Neuronal stem cell (in vitro differentiated cells): Measurements from ENCODE around the gene AMPD3.

ENCODE experiments used
- DNase-seq: peaks from one replicate; pipeline ENCODE4 v3.0.0-alpha.2; 2013; ENCODE audit warnings: low spot score
- H2AFZ ChIP-seq: one replicate; pipeline ENCODE4 v1.6.1; 2013; ENCODE audit warnings: mild to moderate bottlenecking, low read length, inconsistent platforms
- H2AK5ac ChIP-seq: 2 replicates; pipeline ENCODE4 v1.6.1; 2013; ENCODE audit warnings: low read depth, mild to moderate bottlenecking, inconsistent platforms, low read length, moderate library complexity, mixed read lengths
- H2BK120ac ChIP-seq: 2 replicates; pipeline ENCODE4 v1.6.1; 2013; ENCODE audit warnings: low read depth, mild to moderate bottlenecking, inconsistent platforms, low read length, moderate library complexity, mixed read lengths
- H2BK12ac ChIP-seq: one replicate; pipeline ENCODE4 v1.6.1; 2013; ENCODE audit warnings: low read length, inconsistent platforms
- H2BK15ac ChIP-seq: 2 replicates; pipeline ENCODE4 v1.6.1; 2013; ENCODE audit warnings: mild to moderate bottlenecking, low read length, inconsistent platforms, mixed read lengths
- H2BK5ac ChIP-seq: one replicate; pipeline ENCODE4 v1.6.1; 2013; ENCODE audit warnings: inconsistent platforms, mild to moderate bottlenecking, low read length, moderate library complexity
- H3K14ac ChIP-seq: one replicate; pipeline ENCODE4 v1.6.1; 2013; ENCODE audit warnings: low read length, inconsistent platforms
- H3K18ac ChIP-seq: 2 replicates; pipeline ENCODE4 v1.6.1; 2013; ENCODE audit warnings: low read length, inconsistent platforms
- H3K23ac ChIP-seq: 2 replicates; pipeline ENCODE4 v1.6.1; 2013; ENCODE audit warnings: low read depth, mild to moderate bottlenecking, mixed read lengths, low read length, inconsistent platforms; ENCODE audit not compliant: poor library complexity
- H3K27ac ChIP-seq: replicated peaks from 3 replicates; pipeline ENCODE4 v1.5.1; 2013; ENCODE audit warnings: low read length, inconsistent platforms
- H3K27me3 ChIP-seq, 3 experiments: 2 replicates each; pipeline ENCODE4 v1.6.1; 2013; ENCODE audit warnings: low read length in 3 of 3, mild to moderate bottlenecking in 2 of 3, inconsistent platforms in 1 of 3, low read depth in 1 of 3, mixed read lengths in 1 of 3, moderate library complexity in 1 of 3; ENCODE audit not compliant: control insufficient read depth in 3 of 3, insufficient read depth in 3 of 3
- H3K36me3 ChIP-seq, 2 donors: replicated peaks in 1 of 2; 2 replicates each; pipeline ENCODE4 v1.6.1; 2013; ENCODE audit warnings: low read length in 2 of 2; ENCODE audit not compliant: control insufficient read depth in 2 of 2, insufficient read depth in 2 of 2
- H3K4ac ChIP-seq: 2 replicates; pipeline ENCODE4 v1.6.1; 2013; ENCODE audit warnings: inconsistent platforms, mild to moderate bottlenecking, low read length, moderate library complexity
- H3K4me1 ChIP-seq, 2 donors: 1 replicate in 1 of 2; 2 replicates in 1 of 2; pipeline ENCODE4 v1.6.1; 2013; ENCODE audit warnings: low read length in 2 of 2, low read depth in 1 of 2; ENCODE audit not compliant: control insufficient read depth in 2 of 2, insufficient read depth in 1 of 2
- H3K4me2 ChIP-seq: one replicate; pipeline ENCODE4 v1.6.1; 2013; ENCODE audit warnings: mild to moderate bottlenecking, low read length, inconsistent platforms; ENCODE audit not compliant: insufficient read depth, poor library complexity, severe bottlenecking
- H3K4me3 ChIP-seq, 2 donors: 2 replicates each; pipeline ENCODE4 v1.5.1; 2013; ENCODE audit warnings: low read length in 2 of 2, mild to moderate bottlenecking in 2 of 2, inconsistent platforms in 1 of 2, moderate library complexity in 1 of 2
- H3K79me1 ChIP-seq: one replicate; pipeline ENCODE4 v1.6.1; 2013; ENCODE audit warnings: low read depth, mild to moderate bottlenecking, inconsistent platforms, low read length, moderate library complexity
- H3K9ac ChIP-seq: one replicate; pipeline ENCODE4 v1.6.1; 2013; ENCODE audit warnings: mild to moderate bottlenecking, low read depth, low read length, inconsistent platforms; ENCODE audit not compliant: poor library complexity
- H3K9me3 ChIP-seq, 2 donors: replicated peaks in 1 of 2; 2 replicates each; pipeline versions ENCODE3 to v1.6.1; 2013; ENCODE audit warnings: low read length in 2 of 2, mild to moderate bottlenecking in 2 of 2, inconsistent platforms in 1 of 2, low read depth in 1 of 2, mixed read lengths in 1 of 2, moderate library complexity in 1 of 2; ENCODE audit not compliant: control insufficient read depth in 2 of 2, insufficient read depth in 1 of 2
- H4K8ac ChIP-seq: one replicate; pipeline ENCODE4 v1.6.1; 2013; ENCODE audit warnings: low read depth, mild to moderate bottlenecking, inconsistent platforms, low read length, moderate library complexity
- H4K91ac ChIP-seq: one replicate; pipeline ENCODE4 v1.6.1; 2013; ENCODE audit warnings: low read length, low read depth, mild to moderate bottlenecking, inconsistent platforms; ENCODE audit not compliant: poor library complexity
- WGBS, 2 donors: extraction: QIAGEN DNeasy Blood & Tissue Kit; methylation state at CpG; one replicate each; pipeline ENCODE4 v1.1.7; 2013; ENCODE audit warnings: missing lambda C conversion rate in 2 of 2, mixed read lengths in 1 of 2; ENCODE audit not compliant: insufficient read length in 2 of 2, insufficient replicate concordance in 1 of 2; ENCODE audit errors: extremely low coverage in 2 of 2; 5-methylcytosine and 5-hydroxymethylcytosine counted together

Gene AMPD3

DNA sequence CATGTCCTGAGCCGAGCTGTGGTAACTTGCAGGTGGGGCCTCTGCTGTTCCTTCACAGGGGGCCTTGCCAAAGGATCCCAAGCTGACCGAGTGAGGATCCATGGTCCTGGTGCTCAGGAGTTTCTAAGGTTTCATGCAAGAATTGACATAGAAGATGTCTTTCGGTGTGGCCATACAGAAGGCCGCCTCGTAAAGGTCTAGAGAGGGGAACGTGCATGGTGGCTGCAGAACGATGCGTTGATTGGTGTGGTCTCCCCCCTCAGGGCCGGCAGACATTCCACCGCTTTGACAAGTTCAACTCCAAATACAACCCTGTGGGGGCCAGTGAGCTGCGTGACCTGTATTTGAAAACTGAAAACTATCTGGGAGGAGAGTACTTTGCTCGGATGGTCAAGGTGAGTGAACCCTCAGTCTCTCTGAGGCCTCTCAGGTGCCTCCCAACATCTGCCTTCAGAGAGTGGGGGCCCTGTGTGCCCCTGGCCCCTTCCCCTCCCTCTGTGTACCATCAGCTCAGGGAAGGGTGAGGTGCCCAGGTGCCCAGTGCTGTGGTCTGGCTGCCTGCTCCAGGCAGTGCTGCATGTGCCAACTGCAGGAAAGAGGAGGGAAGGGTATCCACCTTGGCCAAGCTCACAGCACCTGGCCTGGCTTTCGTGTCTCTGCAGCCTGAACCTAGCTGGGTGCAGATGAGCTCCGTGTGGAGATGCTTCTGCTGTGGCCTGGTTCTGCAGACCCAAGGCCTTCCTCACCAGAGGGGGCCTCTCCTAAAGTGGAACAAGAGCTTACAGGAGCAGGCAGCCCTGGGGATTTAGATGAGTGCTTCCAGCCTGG lies 39.8 kb downstream of the AMPD3 start:
- Histone ChIP-seq H3K4me1 (peaks cover 8 to 13% of the 10 kb centered on the region in 2 donors), H3K4me3 (no peak overlapping the region), H2AK5ac (no peak overlapping the region), H3K9ac (no peak overlapping the region), H3K79me1 (no peaks in the 10 kb centered on the region), H2BK12ac (no peak overlapping the region), H3K27me3 (no peaks in the 10 kb centered on the region), H3K4me2 (no peak overlapping the region), H4K91ac (no peak overlapping the region), H2BK120ac (no peak overlapping the region), H2BK15ac (no peak overlapping the region), H3K23ac (peak overlapping the region; percentile 45), H4K8ac (no peak overlapping the region), H3K36me3 (no peaks in the 10 kb centered on the region), H2BK5ac (no peak overlapping the region), H2AFZ (no peak overlapping the region), H3K4ac (no peak overlapping the region), H3K14ac (peak overlapping the region; percentile 25), H3K9me3 (peaks cover 0 to 4% of the 10 kb centered on the region in 2 donors), H3K27ac (no peak overlapping the region), H3K18ac (no peak overlapping the region)
- no CpG with 5 or more reads among the region's 14 CpGs for WGBS, 2 donors
- DNase-seq, result no peak

DNA sequence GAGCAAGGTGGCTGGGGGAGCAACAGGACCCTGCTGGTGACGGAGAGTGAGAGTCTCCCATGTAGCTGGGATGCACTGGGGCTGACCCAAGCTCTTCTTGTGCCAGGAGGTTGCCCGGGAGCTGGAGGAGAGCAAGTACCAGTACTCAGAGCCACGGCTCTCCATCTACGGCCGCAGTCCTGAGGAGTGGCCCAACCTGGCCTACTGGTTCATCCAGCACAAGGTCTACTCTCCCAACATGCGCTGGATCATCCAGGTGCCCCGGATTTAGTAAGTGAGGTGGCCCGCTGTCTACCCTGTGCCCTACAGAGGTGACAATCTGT lies 40.4 kb downstream of the AMPD3 start:
- Histone ChIP-seq H3K4ac (no peak overlapping the region), H3K4me2 (no peak overlapping the region), H2AK5ac (no peak overlapping the region), H3K23ac (no peak overlapping the region), H4K8ac (no peak overlapping the region), H3K27ac (no peak overlapping the region), H3K36me3 (peaks cover 0 to 2% of the 10 kb centered on the region in 2 donors), H3K4me1 (peaks cover 10% of the 10 kb centered on the region in 2 donors), H3K9ac (no peak overlapping the region), H3K79me1 (no peaks in the 10 kb centered on the region), H2BK5ac (no peak overlapping the region), H2BK12ac (no peak overlapping the region), H2AFZ (no peak overlapping the region), H3K18ac (no peak overlapping the region), H3K27me3 (no peaks in the 10 kb centered on the region), H4K91ac (no peak overlapping the region), H3K14ac (peak overlapping the region; percentile 25), H3K4me3 (no peak overlapping the region), H3K9me3 (peaks cover 0 to 4% of the 10 kb centered on the region in 2 donors), H2BK15ac (no peak overlapping the region), H2BK120ac (no peak overlapping the region)
- WGBS, 2 donors, result no CpG with 5 or more reads among the region's 8 CpGs
- DNase-seq, result no peak

DNA sequence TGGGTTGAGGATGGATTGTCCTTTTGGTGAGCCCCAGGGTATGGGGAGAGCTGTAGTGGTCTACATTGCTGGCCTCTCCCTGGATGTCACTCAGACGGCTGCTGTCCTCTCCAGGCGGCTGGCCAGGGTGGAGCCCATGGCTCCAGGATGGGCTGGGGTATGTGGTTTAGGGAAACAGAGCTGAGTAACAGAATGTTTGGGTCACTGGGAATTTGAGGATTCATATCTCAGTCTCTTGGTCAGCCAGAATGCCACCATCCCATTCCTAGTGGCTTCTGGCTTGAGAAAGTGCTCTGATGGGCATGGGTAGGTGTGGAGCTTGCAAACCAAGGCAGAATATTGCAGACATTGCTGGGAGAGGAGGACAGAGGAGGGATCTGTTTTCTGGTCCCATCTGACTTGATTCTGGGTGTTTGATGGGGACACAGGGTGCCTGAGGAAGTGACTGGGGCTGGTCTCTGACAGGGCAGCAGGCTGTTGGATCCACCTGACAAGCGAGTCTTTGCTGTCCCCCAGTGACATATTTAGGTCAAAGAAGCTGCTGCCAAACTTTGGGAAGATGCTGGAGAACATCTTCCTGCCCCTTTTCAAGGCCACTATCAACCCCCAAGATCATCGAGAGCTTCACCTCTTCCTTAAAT lies 41.4 kb downstream of the AMPD3 start:
- H3K27me3 ChIP-seq, result no peaks in the 10 kb centered on the region
- no peak overlapping the region for H3K4me3 ChIP-seq
- H2BK12ac ChIP-seq, result no peak overlapping the region
- no peak overlapping the region for H4K91ac ChIP-seq
- no peak overlapping the region for H3K14ac ChIP-seq
- no peak overlapping the region for H2AFZ ChIP-seq
- no peak overlapping the region for H2BK120ac ChIP-seq
- no peak overlapping the region for H3K9ac ChIP-seq
- peaks cover 0 to 4% of the 10 kb centered on the region in 2 donors for H3K9me3 ChIP-seq
- peaks cover under 1 to 5% of the 10 kb centered on the region in 2 donors for H3K4me1 ChIP-seq
- H3K4me2 ChIP-seq, result no peak overlapping the region
- no peak for DNase-seq
- no peak overlapping the region for H3K18ac ChIP-seq
- H2AK5ac ChIP-seq, result no peak overlapping the region
- H2BK5ac ChIP-seq, result no peak overlapping the region
- no peak overlapping the region for H4K8ac ChIP-seq
- WGBS, 2 donors, result no CpG with 5 or more reads among the region's 4 CpGs
- H3K4ac ChIP-seq, result no peak overlapping the region
- H3K79me1 ChIP-seq, result no peaks in the 10 kb centered on the region
- peaks cover 0 to 2% of the 10 kb centered on the region in 2 donors for H3K36me3 ChIP-seq
- no peak overlapping the region for H3K23ac ChIP-seq
- no peak overlapping the region for H3K27ac ChIP-seq
- H2BK15ac ChIP-seq, result no peak overlapping the region

DNA sequence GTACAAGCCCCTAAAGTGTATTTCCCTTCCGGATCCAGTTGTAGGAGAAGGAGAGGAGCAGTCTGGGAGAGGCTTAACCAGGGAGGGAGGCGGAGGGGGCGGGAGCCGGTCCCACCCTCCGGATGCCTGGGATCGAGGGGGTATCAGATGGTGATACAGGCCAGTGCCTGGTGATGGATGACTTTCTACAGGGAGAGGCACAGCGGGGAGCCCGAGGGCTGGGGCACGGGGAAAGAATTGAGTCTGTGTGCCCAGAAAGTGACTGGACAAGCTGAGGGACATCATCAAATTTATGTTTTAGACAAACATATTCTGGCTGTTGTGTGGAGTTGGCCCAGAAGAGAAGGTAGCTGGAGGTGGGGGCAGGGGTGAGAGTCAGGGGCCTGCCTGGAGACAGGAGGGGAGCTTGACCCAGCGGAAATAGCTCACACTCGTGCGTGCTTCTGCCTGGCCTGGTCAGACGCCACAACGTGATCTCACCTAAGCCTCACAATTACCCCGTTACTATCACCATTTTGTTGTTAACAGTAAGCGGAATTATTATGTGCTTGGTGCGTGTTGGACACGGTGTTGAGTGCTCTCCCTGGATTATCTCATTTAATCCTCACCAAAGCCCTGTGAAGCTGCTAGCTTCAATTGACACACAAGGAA lies 42.4 kb downstream of the AMPD3 start:
- H3K27me3 ChIP-seq, result no peaks in the 10 kb centered on the region
- H3K18ac ChIP-seq, result no peak overlapping the region
- H4K91ac ChIP-seq, result no peak overlapping the region
- no peak overlapping the region for H3K14ac ChIP-seq
- H2BK5ac ChIP-seq, result no peak overlapping the region
- H3K27ac ChIP-seq, result no peak overlapping the region
- peak overlapping the region; percentile 35 for H2BK15ac ChIP-seq
- H4K8ac ChIP-seq, result no peak overlapping the region
- no peak overlapping the region for H3K4ac ChIP-seq
- H3K4me3 ChIP-seq, result no peak overlapping the region
- H2AK5ac ChIP-seq, result no peak overlapping the region
- peaks cover 0 to 4% of the 10 kb centered on the region in 2 donors for H3K9me3 ChIP-seq
- H3K4me2 ChIP-seq, result no peak overlapping the region
- no CpG with 5 or more reads among the region's 18 CpGs for WGBS, 2 donors
- no peak overlapping the region for H2BK120ac ChIP-seq
- no peak for DNase-seq
- no peak overlapping the region for H3K23ac ChIP-seq
- H3K9ac ChIP-seq, result no peak overlapping the region
- H3K79me1 ChIP-seq, result no peaks in the 10 kb centered on the region
- peaks cover 0 to 2% of the 10 kb centered on the region in 2 donors for H3K36me3 ChIP-seq
- peaks cover 0 to 4% of the 10 kb centered on the region in 2 donors for H3K4me1 ChIP-seq
- H2AFZ ChIP-seq, result no peak overlapping the region
- no peak overlapping the region for H2BK12ac ChIP-seq
